Activated CD8-positive, alpha-beta T cell treated with anti-CD3 and anti-CD28 coated beads, Interleukin-2, amount 10 ng/mL, durations not matched to agents 7 days and 5 days (primary cell): ENCODE measurements around the gene ZNF853. TPM values are rescaled to one million over a fixed set of nuclear protein-coding genes. Genes with fewer than 3 reads are reported as not detected.

Source experiments
- ATAC-seq: fragments of 150-1000 bp; cut with Tn5 transposase; one replicate; pipeline ENCODE4 v1.10.0; 2021; ENCODE audit warnings: moderate library complexity
- CTCF ChIA-PET: fragments of 350-600 bp; sonication (Branson Sonifier 250); formaldehyde crosslinking; loops from one replicate; lab custom pipeline; 2021; ENCODE audit warnings: antibody characterized with exemption; lab: Charles Lee
- POLR2A ChIA-PET: fragments of 350-600 bp; sonication (Branson Sonifier 250); formaldehyde crosslinking; loops from one replicate; lab custom pipeline; 2021; ENCODE audit warnings: antibody characterized with exemption; lab: Charles Lee
- DNase-seq: peaks from one replicate; pipeline ENCODE4 v3.0.0-alpha.2; 2020
- H3K27ac Mint-ChIP-seq: one replicate; pipeline ENCODE4 v1.8.0; 2021; ENCODE audit warnings: mild to moderate bottlenecking, mixed read lengths
- H3K27me3 Mint-ChIP-seq: one replicate; pipeline ENCODE4 v1.8.0; 2021; ENCODE audit warnings: low read depth, mixed read lengths
- H3K36me3 Mint-ChIP-seq: one replicate; pipeline ENCODE4 v1.8.0; 2021; ENCODE audit warnings: low read depth, mixed read lengths
- H3K4me1 Mint-ChIP-seq: one replicate; pipeline ENCODE4 v1.8.0; 2021; ENCODE audit warnings: low read depth, mixed read lengths
- H3K4me3 Mint-ChIP-seq: one replicate; pipeline ENCODE4 v1.8.0; 2021; ENCODE audit warnings: mild to moderate bottlenecking, mixed read lengths
- H3K9me3 Mint-ChIP-seq: one replicate; pipeline ENCODE4 v1.8.0; 2022; ENCODE audit warnings: mixed read lengths; ENCODE audit not compliant: insufficient read depth
- total RNA-seq, 2 experiments: library from RNA; stranded (reverse); gene quantifications; one replicate each; pipeline ENCODE4 v1.2.3, GENCODE V29; 2021

ZNF853 gene
- total RNA-seq, 2 experiments from 2014 or later, result 0.78 to 1.0 TPM

GRCh38 chr7:6648815-6649104 is 33.4 kb downstream of the ZNF853 start:
- H3K27ac Mint-ChIP-seq, result no peak overlapping the region
- POLR2A ChIA-PET, result no interaction called here
- H3K36me3 Mint-ChIP-seq, result peaks cover 74% of the 10 kb centered on the region
- H3K4me1 Mint-ChIP-seq, result no peaks in the 10 kb centered on the region
- no peaks in the 10 kb centered on the region for H3K27me3 Mint-ChIP-seq
- peaks cover 6% of the 10 kb centered on the region for H3K9me3 Mint-ChIP-seq
- H3K4me3 Mint-ChIP-seq, result no peak overlapping the region
- ATAC-seq (no peak), DNase-seq (no peak)
- CTCF ChIA-PET, result no interaction called here

- CTCF ChIA-PET, result no interaction called here
- Mint-ChIP-seq H3K9me3 (peaks cover 6% of the 10 kb centered on the region), H3K4me3 (no peak overlapping the region), H3K4me1 (no peaks in the 10 kb centered on the region), H3K27me3 (no peaks in the 10 kb centered on the region), H3K27ac (no peak overlapping the region), H3K36me3 (peaks cover 69% of the 10 kb centered on the region)
- ATAC-seq (no peak), DNase-seq (no peak)
- POLR2A ChIA-PET, result no interaction called here
Observed at GRCh38 chr7:6649241-6649961, 34.0 kb downstream of the ZNF853 start.

GRCh38 chr7:6650086-6650485 is 34.7 kb downstream of the ZNF853 start:
- H3K36me3 Mint-ChIP-seq, result peaks cover 68% of the 10 kb centered on the region
- H3K4me1 Mint-ChIP-seq, result no peaks in the 10 kb centered on the region
- ATAC-seq, result no peak
- no peak overlapping the region for H3K27ac Mint-ChIP-seq
- no peaks in the 10 kb centered on the region for H3K27me3 Mint-ChIP-seq
- POLR2A ChIA-PET, result no interaction called here
- DNase-seq, result no peak
- no peak overlapping the region for H3K4me3 Mint-ChIP-seq
- peaks cover 9% of the 10 kb centered on the region for H3K9me3 Mint-ChIP-seq
- CTCF ChIA-PET, result no interaction called here

DNA sequence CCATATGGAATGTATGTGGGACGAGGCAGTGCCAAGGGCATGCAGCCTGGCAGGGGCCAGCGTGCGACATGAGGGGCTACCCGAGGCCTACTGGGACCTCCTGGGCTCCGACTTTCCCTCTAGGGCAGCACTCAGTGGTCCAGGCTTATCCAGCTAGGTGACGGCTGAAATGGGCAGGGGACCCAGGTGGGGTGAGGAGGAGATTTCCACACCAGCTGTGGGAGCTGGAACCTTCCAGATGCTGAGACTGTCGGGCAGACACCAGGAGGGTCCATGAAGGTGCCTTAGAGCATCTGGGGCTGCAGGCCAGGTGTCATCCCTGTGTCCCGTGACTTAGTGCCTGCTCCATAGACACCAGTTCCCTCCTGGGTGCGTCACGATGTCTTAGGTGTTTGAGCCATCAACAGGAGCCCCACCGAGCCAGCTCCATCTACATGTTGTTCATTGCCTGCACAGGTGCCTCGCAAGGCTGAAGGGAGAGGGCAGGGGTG is 35.2 kb downstream of the ZNF853 start:
- Mint-ChIP-seq H3K27me3 (no peaks in the 10 kb centered on the region), H3K36me3 (peaks cover 71% of the 10 kb centered on the region), H3K9me3 (peaks cover 9% of the 10 kb centered on the region), H3K27ac (no peak overlapping the region), H3K4me1 (no peaks in the 10 kb centered on the region), H3K4me3 (no peak overlapping the region)
- ChIA-PET CTCF (no interaction called here), POLR2A (no interaction called here)
- ATAC-seq (no peak), DNase-seq (no peak)

DNA sequence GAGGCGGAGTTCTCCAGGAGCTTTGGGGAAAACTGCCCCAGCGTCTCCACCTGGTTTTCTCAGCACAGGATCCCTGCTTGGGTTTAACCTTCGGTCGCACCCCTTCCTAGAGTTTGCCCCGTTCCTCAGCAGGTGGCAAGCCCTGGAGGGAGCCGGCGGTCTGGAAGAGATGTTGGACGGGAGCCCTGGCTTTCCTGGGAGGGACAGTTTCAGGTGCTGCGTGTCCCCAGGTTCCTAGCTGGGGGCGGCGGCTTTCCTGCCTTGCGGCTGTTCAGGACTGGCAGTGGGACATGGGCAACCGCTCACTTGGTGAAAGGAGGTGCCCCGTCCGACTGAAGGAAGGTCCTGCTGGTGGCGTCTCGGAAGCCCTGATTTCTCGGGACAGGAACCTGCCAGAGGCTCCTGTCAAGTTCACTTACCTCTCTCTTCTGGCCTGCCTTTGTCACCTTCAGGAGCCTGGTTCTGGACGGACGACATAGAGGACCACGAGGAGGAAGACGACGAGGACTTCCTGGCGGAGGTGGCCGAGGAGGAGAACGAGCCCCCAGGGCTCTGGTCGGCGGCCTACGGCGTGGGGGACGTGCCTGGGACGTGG is 36.5 kb downstream of the ZNF853 start:
- DNase-seq (no peak), ATAC-seq (no peak)
- Mint-ChIP-seq H3K4me3 (no peak overlapping the region), H3K27ac (no peak overlapping the region), H3K36me3 (peaks cover 66% of the 10 kb centered on the region), H3K9me3 (peaks cover 9% of the 10 kb centered on the region), H3K27me3 (no peaks in the 10 kb centered on the region), H3K4me1 (no peaks in the 10 kb centered on the region)
- ChIA-PET CTCF (no interaction called here), POLR2A (no interaction called here)

GRCh38 chr7:6652446-6653011 is 37.1 kb downstream of the ZNF853 start:
- CTCF ChIA-PET, result no interaction called here
- Mint-ChIP-seq H3K27me3 (no peaks in the 10 kb centered on the region), H3K36me3 (peaks cover 60% of the 10 kb centered on the region), H3K4me3 (no peak overlapping the region), H3K27ac (no peak overlapping the region), H3K9me3 (peaks cover 9% of the 10 kb centered on the region), H3K4me1 (no peaks in the 10 kb centered on the region)
- DNase-seq (no peak), ATAC-seq (no peak)
- POLR2A ChIA-PET, result no interaction called here

GRCh38 chr7:6653071-6654003 is 37.9 kb downstream of the ZNF853 start:
- Mint-ChIP-seq H3K9me3 (peaks cover 9% of the 10 kb centered on the region), H3K36me3 (peaks cover 54% of the 10 kb centered on the region), H3K27me3 (no peaks in the 10 kb centered on the region), H3K4me1 (no peaks in the 10 kb centered on the region), H3K4me3 (no peak overlapping the region), H3K27ac (no peak overlapping the region)
- CTCF ChIA-PET, result no interaction called here
- ATAC-seq, result no peak
- DNase-seq, result no peak
- POLR2A ChIA-PET, result no interaction called here

DNA sequence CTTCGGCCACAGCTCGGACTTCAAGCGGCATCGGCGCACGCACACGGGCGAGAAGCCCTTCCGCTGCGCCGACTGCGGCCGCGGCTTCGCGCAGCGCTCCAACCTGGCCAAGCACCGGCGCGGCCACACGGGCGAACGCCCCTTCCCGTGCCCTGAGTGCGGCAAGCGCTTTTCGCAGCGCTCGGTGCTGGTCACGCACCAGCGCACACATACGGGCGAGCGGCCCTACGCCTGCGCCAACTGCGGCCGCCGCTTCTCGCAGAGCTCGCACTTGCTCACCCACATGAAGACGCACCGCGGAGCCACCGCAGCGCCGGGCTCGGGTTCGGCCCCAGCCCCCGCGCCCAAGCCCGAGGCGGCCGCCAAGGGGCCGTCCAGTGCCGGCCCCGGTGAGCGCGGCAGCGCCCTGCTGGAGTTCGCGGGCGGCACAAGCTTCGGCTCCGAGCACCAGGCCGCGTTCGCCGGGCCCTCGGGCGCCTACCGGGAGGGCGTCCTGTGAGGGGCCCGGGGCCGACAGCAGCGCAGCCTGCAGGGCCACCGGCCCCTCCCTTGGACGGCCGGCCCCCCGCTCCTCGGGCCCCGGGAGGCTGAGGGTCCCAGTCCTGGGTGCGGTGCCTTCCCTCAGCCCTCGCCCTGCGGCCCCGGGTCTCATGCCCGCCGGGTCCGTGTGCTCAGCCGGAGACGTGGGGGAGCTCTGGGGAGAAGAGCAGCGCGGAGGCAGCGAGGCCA is 38.9 kb downstream of the ZNF853 start:
- Mint-ChIP-seq H3K27me3 (no peaks in the 10 kb centered on the region), H3K9me3 (peaks cover 9% of the 10 kb centered on the region), H3K27ac (no peak overlapping the region), H3K36me3 (peaks cover 47% of the 10 kb centered on the region), H3K4me1 (peaks cover 5% of the 10 kb centered on the region), H3K4me3 (no peak overlapping the region)
- DNase-seq (no peak), ATAC-seq (no peak)
- POLR2A ChIA-PET, result no interaction called here
- CTCF ChIA-PET, result no interaction called here

DNA sequence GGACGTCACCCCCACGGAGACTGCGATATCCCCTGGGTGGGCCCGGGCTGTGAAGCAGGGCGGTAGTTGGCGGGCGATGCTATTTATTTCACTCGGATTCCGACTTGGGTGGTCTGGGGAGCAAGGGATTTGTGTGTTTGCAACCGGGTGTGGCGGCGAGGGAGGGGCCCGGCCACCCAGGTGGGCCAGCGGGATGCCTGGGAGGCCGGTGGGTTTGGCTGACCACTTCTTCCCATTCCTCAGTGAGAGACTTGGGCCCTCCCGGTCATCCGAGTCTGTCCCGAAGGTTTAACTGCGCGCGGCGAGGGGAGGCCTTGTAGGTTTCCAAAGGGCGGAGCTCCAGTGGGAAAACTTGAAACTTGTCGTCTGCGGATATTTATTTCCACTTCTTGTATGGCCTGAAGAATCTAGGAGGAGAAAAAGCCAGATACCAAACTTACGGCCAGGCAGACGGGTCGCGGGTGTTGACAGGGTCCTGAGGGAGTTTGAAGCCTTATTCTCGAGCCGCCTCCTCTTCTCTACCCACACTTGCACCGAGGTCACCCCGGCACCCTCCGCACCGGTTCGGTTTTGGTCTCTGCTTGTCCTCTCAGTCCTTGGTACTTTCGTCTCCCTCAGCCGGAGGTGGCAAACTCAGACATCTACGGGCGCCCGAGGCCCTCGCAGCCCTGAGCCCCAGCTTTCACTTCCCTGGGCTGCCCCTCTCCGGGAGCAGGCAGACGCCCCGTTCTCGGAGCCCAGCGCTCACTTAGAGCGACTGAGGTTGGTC is 39.6 kb downstream of the ZNF853 start:
- ATAC-seq (no peak), DNase-seq (no peak)
- peaks cover 40% of the 10 kb centered on the region for H3K36me3 Mint-ChIP-seq
- H3K4me1 Mint-ChIP-seq, result peaks cover 7% of the 10 kb centered on the region
- peaks cover 2% of the 10 kb centered on the region for H3K27me3 Mint-ChIP-seq
- H3K27ac Mint-ChIP-seq, result no peak overlapping the region
- POLR2A ChIA-PET, result no interaction called here
- CTCF ChIA-PET, result no interaction called here
- no peak overlapping the region for H3K4me3 Mint-ChIP-seq
- H3K9me3 Mint-ChIP-seq, result peaks cover 9% of the 10 kb centered on the region

- Mint-ChIP-seq H3K27me3 (peaks cover 2% of the 10 kb centered on the region), H3K4me3 (no peak overlapping the region), H3K9me3 (peaks cover 3% of the 10 kb centered on the region), H3K4me1 (peaks cover 7% of the 10 kb centered on the region), H3K36me3 (peaks cover 32% of the 10 kb centered on the region), H3K27ac (no peak overlapping the region)
- ATAC-seq, result no peak
- POLR2A ChIA-PET, result no interaction called here
- DNase-seq, result no peak
- CTCF ChIA-PET, result no interaction called here
Observed at GRCh38 chr7:6655636-6656385, 40.4 kb downstream of the ZNF853 start.
